Retinal pigment epithelial cell (primary cell): ENCODE data around the gene ENTPD7.
A peak's percentile ranks its signal among the peaks of the same experiment; 100 is the strongest.
"Not testable (repeated sequence)": the region's sequence is repeated elsewhere in the genome, so short reads cannot be mapped to it uniquely, and the experiment has no call there.

Experiments used
- DNase-seq: peaks from one replicate; pipeline ENCODE4 v3.0.0-alpha.2; 2010; ENCODE audit warnings: low read depth
- H3K4me3 ChIP-seq: 2 replicates; pipeline ENCODE4 v1.5.1; 2011; ENCODE audit warnings: mild to moderate bottlenecking, low read length, control low read depth, moderate library complexity
- CTCF ChIP-seq: conservative IDR thresholded peaks from 2 replicates; pipeline ENCODE4 v1.5.1; 2011; ENCODE audit warnings: low read depth, low read length, control low read depth, inconsistent platforms

Gene ENTPD7

GRCh38 chr10:99619090-99619800, 40.1 kb upstream of the ENTPD7 start:
- peak overlapping the region; percentile 89 for H3K4me3 ChIP-seq
- TF ChIP-seq CTCF, result no peak
- no peak for DNase-seq

- TF ChIP-seq CTCF, result no peak
- peak; percentile 100 for DNase-seq
- H3K4me3 ChIP-seq, result peak within 1 kb of the TSS; percentile 89
Observed at GRCh38 chr10:99619851-99620710, 39.2 kb upstream of the ENTPD7 start, which contains the start of gene SLC25A28. SLC25A28 (minus strand) TSS chr10:99620439; CDS start chr10:99620335, 104 bp downstream.

- peak; percentile 59 for DNase-seq
- no peak for TF ChIP-seq CTCF
- H3K4me3 ChIP-seq, result peak overlapping the region; percentile 71
Observed at GRCh38 chr10:99620711-99621453, 38.4 kb upstream of the ENTPD7 start.

- DNase-seq, result peak; percentile 7
Observed at GRCh38 chr10:99621454-99622251, 37.7 kb upstream of the ENTPD7 start.

GRCh38 chr10:99623919-99624318, 35.4 kb upstream of the ENTPD7 start:
- no peak overlapping the region for H3K4me3 ChIP-seq
- DNase-seq, result no peak
- TF ChIP-seq CTCF, result no peak

More at GRCh38 chr10:99621454-99622251, 37.7 kb upstream of the ENTPD7 start:
- TF ChIP-seq CTCF, result no peak
- H3K4me3 ChIP-seq, result peak overlapping the region; percentile 71

- not testable (repeated sequence) for DNase-seq, H3K4me3 ChIP-seq
Observed at GRCh38 chr10:99625124-99625523, 34.2 kb upstream of the ENTPD7 start.
